HepG2 (cell line): ENCODE measurements around the gene ECHS1. TPM values are rescaled to one million over a fixed set of nuclear protein-coding genes. Genes with fewer than 3 reads are reported as not detected.

Source experiments
- GATA4 ChIP-seq: sonication (generic); IDR thresholded peaks from 2 replicates; pipeline ENCODE4 v1.6.1; 2016; ENCODE audit warnings: antibody characterized with exemption, low read depth, borderline replicate concordance
- KAT7 ChIP-seq: IDR thresholded peaks from 2 replicates; pipeline ENCODE4 v1.6.1; 2018; ENCODE audit warnings: borderline replicate concordance, missing compliant biosample characterization
- KAT8 ChIP-seq: IDR thresholded peaks from 2 replicates; pipeline ENCODE4 v1.6.1; 2016; ENCODE audit warnings: missing genetic modification reagents, missing compliant biosample characterization
- KDM5B ChIP-seq: sonication (generic); formaldehyde crosslinking; IDR thresholded peaks from 2 replicates; pipeline ENCODE4 v1.4.0; 2020; ENCODE audit warnings: missing genetic modification reagents, mild to moderate bottlenecking, borderline replicate concordance
- PHF20 ChIP-seq: sonication (generic); formaldehyde crosslinking; IDR thresholded peaks from 2 replicates; pipeline ENCODE4 v1.5.0; 2020; ENCODE audit warnings: mild to moderate bottlenecking, missing genetic modification reagents
- PRDM4 ChIP-seq: sonication (generic); formaldehyde crosslinking; IDR thresholded peaks from 2 replicates; pipeline ENCODE4 v1.9.0; 2021; ENCODE audit warnings: missing genetic modification reagents, borderline replicate concordance
- TARDBP ChIP-seq: sonication (generic); formaldehyde crosslinking; IDR thresholded peaks from 2 replicates; pipeline ENCODE4 v1.8.0; 2022; ENCODE audit warnings: mild to moderate bottlenecking, missing genetic modification reagents
- ZFP62 ChIP-seq: sonication (generic); formaldehyde crosslinking; IDR thresholded peaks from 2 replicates; pipeline ENCODE4 v1.4.0; 2020; ENCODE audit warnings: missing genetic modification reagents
- ZNF687 ChIP-seq: sonication (generic); formaldehyde crosslinking; IDR thresholded peaks from 2 replicates; pipeline ENCODE4 v1.5.1; 2020; ENCODE audit warnings: mild to moderate bottlenecking, missing genetic modification reagents, moderate library complexity
- ZNF713 ChIP-seq: sonication (generic); formaldehyde crosslinking; IDR thresholded peaks from 2 replicates; pipeline ENCODE4 v1.4.0; 2020; ENCODE audit warnings: mild to moderate bottlenecking, missing genetic modification reagents
- ZSCAN12 ChIP-seq: sonication (generic); formaldehyde crosslinking; IDR thresholded peaks from 2 replicates; pipeline ENCODE4 v1.9.0; 2021; ENCODE audit warnings: mild to moderate bottlenecking, missing genetic modification reagents
- polyA plus RNA-seq, 8 experiments: library from polyadenylated mRNA; depleted of rRNA in 3 of 8; stranded (reverse) in 7 of 8; unstranded in 1 of 8; fragments of >200 nt; fragmentation: Illumina TruSeq in 4 of 8; extraction: Trizol in 4 of 8; gene quantifications; 2 replicates each; pipeline versions ENCODE4 v1.2.1 to v1.2.3, GENCODE V29; 2011 to 2016; ENCODE audit warnings: low read depth in 4 of 8, missing spikeins in 1 of 8, mixed read lengths in 1 of 8; ENCODE audit not compliant: insufficient read depth in 1 of 8
- total RNA-seq, 5 experiments: library from RNA; depleted of rRNA; stranded (reverse); fragments of >200 nt; fragmentation: Illumina TruSeq; extraction: Trizol; gene quantifications; 2 replicates each; pipeline ENCODE4 v1.2.3, GENCODE V29; 2016; ENCODE audit warnings: low read depth in 1 of 5
- TF ChIP-seq, protein P1 (sequence below): sonication (generic); formaldehyde crosslinking; IDR thresholded peaks from 2 replicates; pipeline ENCODE4 v1.4.0; 2020; ENCODE audit warnings: mild to moderate bottlenecking, missing genetic modification reagents

The ECHS1 gene
- total and polyA plus RNA-seq, 2 of the 13 experiments (the other 11 are each of a cell fraction or from before 2014, with no cell fraction given), result 32.7 to 195 TPM

GRCh38 chr10:133378251-133379096 is 5.3 kb upstream of the ECHS1 start (continued):
- TF ChIP-seq PHF20 (CRISPR knock-in tag) (peak; percentile 49; the same call in 1 of the 2 replicates), KAT7 (CRISPR knock-in tag) (peak; percentile 72; the same call in 1 of the 2 replicates), ZNF713 (CRISPR knock-in tag) (0 out of 2 replicates have a peak, but pooled peaks have one; percentile 3), ZSCAN12 (0 out of 2 replicates have a peak, but pooled peaks have one; percentile 18), PRDM4 (CRISPR knock-in tag) (no peak), KDM5B (CRISPR knock-in tag) (peak; percentile 25; the same call in 1 of the 2 replicates), ZFP62 (no peak), KAT8 (CRISPR knock-in tag) (peak; percentile 58), GATA4 (no peak; the same call in 1 of the 2 replicates), ZNF687 (CRISPR knock-in tag) (peak; percentile 88), TARDBP (no peak; the same call in 1 of the 2 replicates)
- TF ChIP-seq, protein P1, sequence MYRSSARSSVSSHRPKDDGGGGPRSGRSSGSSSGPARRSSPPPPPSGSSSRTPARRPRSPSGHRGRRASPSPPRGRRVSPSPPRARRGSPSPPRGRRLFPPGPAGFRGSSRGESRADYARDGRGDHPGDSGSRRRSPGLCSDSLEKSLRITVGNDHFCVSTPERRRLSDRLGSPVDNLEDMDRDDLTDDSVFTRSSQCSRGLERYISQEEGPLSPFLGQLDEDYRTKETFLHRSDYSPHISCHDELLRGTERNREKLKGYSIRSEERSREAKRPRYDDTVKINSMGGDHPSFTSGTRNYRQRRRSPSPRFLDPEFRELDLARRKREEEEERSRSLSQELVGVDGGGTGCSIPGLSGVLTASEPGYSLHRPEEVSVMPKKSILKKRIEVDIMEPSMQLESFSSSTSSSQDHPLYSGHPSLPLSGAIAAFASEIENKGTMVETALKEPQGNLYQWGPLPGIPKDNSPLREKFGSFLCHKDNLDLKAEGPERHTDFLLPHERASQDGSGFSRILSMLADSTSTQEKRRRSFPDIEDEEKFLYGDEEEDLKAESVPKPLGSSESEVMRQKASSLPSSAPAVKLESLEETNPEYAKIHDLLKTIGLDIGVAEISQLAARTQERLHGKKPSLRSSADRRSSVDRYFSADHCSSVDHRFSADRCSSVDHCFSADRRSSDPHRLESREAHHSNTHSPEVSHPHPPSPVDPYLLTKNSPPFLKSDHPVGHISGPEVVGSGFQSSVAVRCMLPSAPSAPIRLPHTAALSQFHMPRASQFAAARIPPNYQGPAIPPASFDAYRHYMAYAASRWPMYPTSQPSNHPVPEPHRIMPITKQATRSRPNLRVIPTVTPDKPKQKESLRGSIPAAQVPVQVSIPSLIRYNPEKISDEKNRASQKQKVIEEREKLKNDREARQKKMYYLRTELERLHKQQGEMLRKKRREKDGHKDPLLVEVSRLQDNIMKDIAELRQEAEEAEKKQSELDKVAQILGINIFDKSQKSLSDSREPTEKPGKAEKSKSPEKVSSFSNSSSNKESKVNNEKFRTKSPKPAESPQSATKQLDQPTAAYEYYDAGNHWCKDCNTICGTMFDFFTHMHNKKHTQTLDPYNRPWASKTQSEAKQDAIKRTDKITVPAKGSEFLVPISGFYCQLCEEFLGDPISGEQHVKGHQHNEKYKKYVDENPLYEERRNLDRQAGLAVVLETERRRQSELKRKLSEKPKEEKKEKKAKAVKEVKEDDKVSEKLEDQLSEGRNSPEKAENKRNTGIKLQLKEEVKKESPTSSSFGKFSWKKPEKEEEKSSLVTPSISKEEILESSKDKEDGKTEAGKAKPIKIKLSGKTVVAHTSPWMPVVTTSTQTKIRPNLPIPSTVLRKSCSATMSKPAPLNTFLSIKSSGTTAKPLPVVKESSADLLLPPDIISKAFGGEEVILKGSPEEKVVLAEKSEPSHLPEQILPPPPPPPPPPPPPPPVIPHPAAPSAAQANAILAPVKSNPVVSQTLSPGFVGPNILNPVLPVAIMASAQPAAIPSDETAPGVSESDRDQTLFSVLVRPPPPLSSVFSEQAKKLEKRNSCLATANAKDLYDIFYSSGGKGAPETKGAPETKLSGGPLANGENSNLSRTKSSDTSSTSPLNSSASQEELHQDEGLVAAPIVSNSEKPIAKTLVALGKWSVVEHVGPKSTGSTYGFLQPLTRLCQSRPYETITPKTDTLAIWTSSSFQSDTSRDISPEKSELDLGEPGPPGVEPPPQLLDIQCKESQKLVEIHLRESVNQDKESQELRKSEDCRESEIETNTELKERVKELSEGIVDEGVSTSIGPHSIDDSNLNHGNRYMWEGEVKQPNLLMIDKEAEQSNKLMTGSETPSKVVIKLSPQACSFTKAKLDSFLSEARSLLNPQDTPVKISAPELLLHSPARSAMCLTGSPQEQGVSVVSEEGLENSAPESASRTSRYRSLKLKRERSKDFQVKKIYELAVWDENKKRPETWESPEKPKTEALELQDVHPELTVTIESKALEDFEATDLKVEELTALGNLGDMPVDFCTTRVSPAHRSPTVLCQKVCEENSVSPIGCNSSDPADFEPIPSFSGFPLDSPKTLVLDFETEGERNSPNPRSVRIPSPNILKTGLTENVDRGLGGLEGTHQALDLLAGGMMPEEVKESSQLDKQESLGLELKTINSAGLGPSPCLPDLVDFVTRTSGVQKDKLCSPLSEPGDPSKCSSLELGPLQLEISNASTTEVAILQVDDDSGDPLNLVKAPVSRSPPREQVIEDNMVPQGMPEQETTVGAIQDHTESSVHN (CRISPR knock-in tag), result no peak
